HCT116 (cell line): ENCODE measurements around the gene P2RX6. TPM values are rescaled to one million over a fixed set of nuclear protein-coding genes. Genes with fewer than 3 reads are reported as not detected.
A peak's percentile ranks its signal among the peaks of the same experiment; 100 is the strongest.
"Not testable (repeated sequence)": the region's sequence is repeated elsewhere in the genome, so short reads cannot be mapped to it uniquely, and the experiment has no call there.

Experiments
- ATAC-seq: fragments of 200-7000 bp; cut with Tn5 transposase; 2 replicates; pipeline ENCODE4 v1.9.1; 2020; ENCODE audit warnings: mild to moderate bottlenecking, moderate library complexity
- BruUV-seq: library from RNA; stranded (reverse); fragments of 400-500 nt; replicated peaks from 2 replicates; lab custom pipeline; 2021; lab: Mats Ljungman, UMichigan
- CTCF ChIA-PET: fragments of 300-600 bp; sonication (Branson Sonifier 250); formaldehyde crosslinking; loops from one replicate; lab custom pipeline; 2021; ENCODE audit warnings: antibody characterized with exemption; lab: Charles Lee
- POLR2A ChIA-PET: fragments of 300-600, 350-600 bp; sonication (Branson Sonifier 250); formaldehyde crosslinking; loops from one replicate; lab custom pipeline; 2021; ENCODE audit warnings: antibody characterized with exemption; lab: Charles Lee
- RAD21 ChIA-PET, 2 experiments: fragments of 300-600 bp; sonication (Branson Sonifier 250); formaldehyde crosslinking; loops; one replicate each; lab custom pipeline; 2023; ENCODE audit warnings: low total read pairs in 2 of 2; ENCODE audit not compliant: uncharacterized antibody in 2 of 2, unreplicated experiment in 2 of 2, low non-redundant PET in 1 of 2; lab: Charles Lee
- DNase-seq: peaks from one replicate; pipeline ENCODE4 v3.0.0-alpha.2; 2010; ENCODE audit warnings: low read depth, low spot score
- H2AFZ ChIP-seq: fragments of 200-600 bp; shearing (Covaris generic), sonication (generic); 2 replicates; pipeline ENCODE4 v1.6.1; 2017; ENCODE audit warnings: low read depth, mixed run types, mixed read lengths, antibody characterized with exemption, low read length; ENCODE audit not compliant: poor library complexity, severe bottlenecking
- H3K27ac ChIP-seq: 2 replicates; pipeline ENCODE4 v1.5.1; 2012; ENCODE audit warnings: low read depth, low read length
- H3K27me3 ChIP-seq: fragments of 200-600 bp; sonication (generic); 2 replicates; pipeline ENCODE4 v1.6.1; 2016; ENCODE audit warnings: mixed run types, low read length, mixed read lengths; ENCODE audit not compliant: insufficient read depth
- H3K36me3 ChIP-seq, 2 experiments: fragments of 200-500 bp in 1 of 2; fragments of 200-600 bp in 1 of 2; sonication (Bioruptor generic) in 1 of 2; sonication (generic) in 1 of 2; 2 replicates each; pipeline versions ENCODE4 v1.5.1 to v1.6.1; 2014 to 2016; ENCODE audit warnings: low read length in 2 of 2, inconsistent platforms in 1 of 2, mixed read lengths in 1 of 2, mixed run types in 1 of 2; ENCODE audit not compliant: insufficient read depth in 2 of 2, control insufficient read depth in 1 of 2
- H3K4me1 ChIP-seq, 2 experiments: fragments of 200-600 bp in 1 of 2; sonication (generic) in 1 of 2; 2 replicates each; pipeline versions ENCODE4 v1.5.1 to v1.6.1; 2012 to 2017; ENCODE audit warnings: low read length in 2 of 2, inconsistent platforms in 1 of 2, mild to moderate bottlenecking in 1 of 2, mixed read lengths in 1 of 2, mixed run types in 1 of 2, moderate library complexity in 1 of 2; ENCODE audit not compliant: insufficient read depth in 2 of 2, control insufficient read depth in 1 of 2
- H3K4me2 ChIP-seq: fragments of 200-600 bp; sonication (generic); 2 replicates; pipeline ENCODE4 v1.6.1; 2017; ENCODE audit warnings: mixed run types, low read length, mixed read lengths
- H3K4me3 ChIP-seq, 2 experiments: fragments of 200-600 bp in 1 of 2; sonication (generic) in 1 of 2; replicated peaks in 1 of 2; 2 replicates each; pipeline ENCODE4 v1.5.1; 2011 to 2016; ENCODE audit warnings: low read length in 2 of 2, control low read depth in 1 of 2, low read depth in 1 of 2, mild to moderate bottlenecking in 1 of 2, mixed read lengths in 1 of 2, mixed run types in 1 of 2
- H3K79me2 ChIP-seq: fragments of 200-600 bp; sonication (generic); 2 replicates; pipeline ENCODE4 v1.6.1; 2017; ENCODE audit warnings: mild to moderate bottlenecking, mixed run types, low read length, moderate library complexity, mixed read lengths; ENCODE audit not compliant: insufficient read depth
- H3K9ac ChIP-seq: fragments of 200-600 bp; sonication (generic); 2 replicates; pipeline ENCODE4 v1.6.1; 2016; ENCODE audit warnings: low read length, mixed read lengths
- H3K9me2 ChIP-seq: fragments of 200-600 bp; sonication (generic), shearing (Covaris generic); 2 replicates; pipeline ENCODE4 v1.6.1; 2017; ENCODE audit warnings: mixed run types, mild to moderate bottlenecking, moderate library complexity; ENCODE audit not compliant: insufficient read depth
- H3K9me3 ChIP-seq, 2 experiments: fragments of 200-500 bp in 1 of 2; fragments of 200-600 bp in 1 of 2; sonication (Bioruptor generic) in 1 of 2; sonication (generic) in 1 of 2; 2 replicates each; pipeline ENCODE4 v1.6.1; 2014 to 2017; ENCODE audit warnings: low read length in 2 of 2, mixed read lengths in 2 of 2, inconsistent platforms in 1 of 2, low read depth in 1 of 2, mild to moderate bottlenecking in 1 of 2, mixed run types in 1 of 2, moderate library complexity in 1 of 2; ENCODE audit not compliant: control insufficient read depth in 1 of 2, insufficient read depth in 1 of 2
- H4K20me1 ChIP-seq: fragments of 200-600 bp; sonication (generic), shearing (Covaris generic); 2 replicates; pipeline ENCODE4 v1.6.1; 2017; ENCODE audit warnings: mixed run types, mild to moderate bottlenecking, moderate library complexity; ENCODE audit not compliant: insufficient read depth
- CBX3 ChIP-seq: IDR thresholded peaks from 2 replicates; pipeline ENCODE4 v1.6.1; 2012; ENCODE audit warnings: low read depth
- CEBPB ChIP-seq: IDR thresholded peaks from 2 replicates; pipeline ENCODE4 v1.6.1; 2012; ENCODE audit warnings: low read depth
- EGR1 ChIP-seq: IDR thresholded peaks from 2 replicates; pipeline ENCODE4 v1.6.1; 2012; ENCODE audit warnings: low read depth
- ELF1 ChIP-seq: IDR thresholded peaks from 2 replicates; pipeline ENCODE4 v1.6.1; 2012; ENCODE audit warnings: low read depth, borderline replicate concordance
- EZH2 ChIP-seq: fragments of 200-600 bp; sonication (generic); IDR thresholded peaks from 2 replicates; pipeline ENCODE4 v1.6.1; 2017; ENCODE audit warnings: antibody characterized with exemption, mixed run types
- EZH2phosphoT487 ChIP-seq: fragments of 200-600 bp; IDR thresholded peaks from 2 replicates; pipeline ENCODE4 v1.6.1; 2018; ENCODE audit warnings: antibody characterized with exemption, borderline replicate concordance
- FOSL1 ChIP-seq: IDR thresholded peaks from 2 replicates; pipeline ENCODE4 v1.6.1; 2012; ENCODE audit warnings: low read depth
- JUND ChIP-seq: IDR thresholded peaks from 2 replicates; pipeline ENCODE4 v1.6.1; 2012
- MAX ChIP-seq: IDR thresholded peaks from 2 replicates; pipeline ENCODE4 v1.6.1; 2012
- RAD21 ChIP-seq: IDR thresholded peaks from 2 replicates; pipeline ENCODE4 v1.6.1; 2012; ENCODE audit warnings: low read depth, mild to moderate bottlenecking
- SIN3A ChIP-seq: IDR thresholded peaks from 2 replicates; pipeline ENCODE4 v1.6.1; 2012; ENCODE audit warnings: low read depth
- TCF7L2 ChIP-seq: IDR thresholded peaks from 2 replicates; pipeline ENCODE4 v1.7.0; 2011; ENCODE audit warnings: borderline replicate concordance, inconsistent platforms; ENCODE audit not compliant: insufficient read depth, insufficient read length; ENCODE audit errors: extremely low read depth
- ZFX ChIP-seq: fragments of 450-650 bp; IDR thresholded peaks from 2 replicates; pipeline ENCODE4 v1.6.1; 2017
- intact Hi-C: fragments of 100-400 bp; cut with micrococcal nuclease; formaldehyde crosslinking; loops from 2 replicates; pipeline ENCODE4 v1.10.0; 2022
- total RNA-seq: library from RNA; stranded (reverse); gene quantifications from one replicate; pipeline ENCODE4 v1.2.1, GENCODE V29; 2021; ENCODE audit not compliant: unreplicated experiment
- TF ChIP-seq, protein P1 (sequence below), 3 experiments: fragments of 200-600 bp in 1 of 3; sonication (generic) in 1 of 3; IDR thresholded peaks in 2 of 3; conservative IDR thresholded peaks in 1 of 3; 2 replicates each; pipeline ENCODE4 v1.5.1; 2012 to 2017; ENCODE audit warnings: low read depth in 2 of 3, low read length in 2 of 3, antibody characterized with exemption in 1 of 3, borderline replicate concordance in 1 of 3, control low read depth in 1 of 3, mild to moderate bottlenecking in 1 of 3, mixed read lengths in 1 of 3, mixed run types in 1 of 3, moderate library complexity in 1 of 3; ENCODE audit not compliant: insufficient read depth in 1 of 3
- TF ChIP-seq, protein P2 (sequence below): IDR thresholded peaks from 2 replicates; pipeline ENCODE4 v1.6.1; 2011; ENCODE audit warnings: mild to moderate bottlenecking, low read length, moderate library complexity; ENCODE audit not compliant: insufficient replicate concordance; ENCODE audit errors: extremely low read depth

Gene P2RX6
- total RNA-seq, 1 experiment from 2014 or later = 0.20 TPM

- H3K9ac ChIP-seq = no peak overlapping the region
- H3K9me2 ChIP-seq = no peaks in the 10 kb centered on the region
- RAD21 ChIA-PET = no interaction called here
- H3K4me2 ChIP-seq = peak overlapping the region; percentile 86
- H3K4me1 ChIP-seq = peaks cover 17 to 28% of the 10 kb centered on the region in 2 experiments
- peaks cover 38% of the 10 kb centered on the region for H3K79me2 ChIP-seq
- no peak overlapping the region for H2AFZ ChIP-seq
- POLR2A ChIA-PET = interaction anchor here (0.7 kb wide), 1 partner anchor 47 kb away, joined by 3 read pairs; no protein-coding TSS in a partner anchor
- ATAC-seq (no peak), DNase-seq (no peak)
- no peak overlapping the region for H3K4me3 ChIP-seq
- no TSS peak for BruUV-seq
- no peaks in the 10 kb centered on the region for H4K20me1 ChIP-seq
- intact Hi-C loops = loop anchor here (2.0 kb wide), 1 partner anchor 21 kb away; the partner anchor contains the start of gene LZTR1
- no peaks in the 10 kb centered on the region for H3K9me3 ChIP-seq
- H3K27me3 ChIP-seq = no peaks in the 10 kb centered on the region
- H3K36me3 ChIP-seq = peaks cover 3 to 11% of the 10 kb centered on the region in 2 experiments; a peak in 3 of 4 replicates
- CTCF ChIA-PET = no interaction called here
- peak overlapping the region; percentile 97; the same call in 1 of the 2 replicates for H3K27ac ChIP-seq
- TF ChIP-seq, protein P1, sequence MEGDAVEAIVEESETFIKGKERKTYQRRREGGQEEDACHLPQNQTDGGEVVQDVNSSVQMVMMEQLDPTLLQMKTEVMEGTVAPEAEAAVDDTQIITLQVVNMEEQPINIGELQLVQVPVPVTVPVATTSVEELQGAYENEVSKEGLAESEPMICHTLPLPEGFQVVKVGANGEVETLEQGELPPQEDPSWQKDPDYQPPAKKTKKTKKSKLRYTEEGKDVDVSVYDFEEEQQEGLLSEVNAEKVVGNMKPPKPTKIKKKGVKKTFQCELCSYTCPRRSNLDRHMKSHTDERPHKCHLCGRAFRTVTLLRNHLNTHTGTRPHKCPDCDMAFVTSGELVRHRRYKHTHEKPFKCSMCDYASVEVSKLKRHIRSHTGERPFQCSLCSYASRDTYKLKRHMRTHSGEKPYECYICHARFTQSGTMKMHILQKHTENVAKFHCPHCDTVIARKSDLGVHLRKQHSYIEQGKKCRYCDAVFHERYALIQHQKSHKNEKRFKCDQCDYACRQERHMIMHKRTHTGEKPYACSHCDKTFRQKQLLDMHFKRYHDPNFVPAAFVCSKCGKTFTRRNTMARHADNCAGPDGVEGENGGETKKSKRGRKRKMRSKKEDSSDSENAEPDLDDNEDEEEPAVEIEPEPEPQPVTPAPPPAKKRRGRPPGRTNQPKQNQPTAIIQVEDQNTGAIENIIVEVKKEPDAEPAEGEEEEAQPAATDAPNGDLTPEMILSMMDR (IDR thresholded peaks at IDR 0.05 in 2 of 3, conservative IDR thresholded peaks at IDR 0.05 in 1 of 3; ENCODE audit: borderline replicate concordance in 1 of 3, insufficient read depth in 1 of 3, low read depth in 2 of 3, low read length in 2 of 3) = no peak
- TF ChIP-seq TCF7L2 = no peak
- TF ChIP-seq FOSL1 = no peak
- no peak for TF ChIP-seq EGR1
- TF ChIP-seq MAX = no peak
- TF ChIP-seq RAD21 = no peak
- TF ChIP-seq, protein P2, sequence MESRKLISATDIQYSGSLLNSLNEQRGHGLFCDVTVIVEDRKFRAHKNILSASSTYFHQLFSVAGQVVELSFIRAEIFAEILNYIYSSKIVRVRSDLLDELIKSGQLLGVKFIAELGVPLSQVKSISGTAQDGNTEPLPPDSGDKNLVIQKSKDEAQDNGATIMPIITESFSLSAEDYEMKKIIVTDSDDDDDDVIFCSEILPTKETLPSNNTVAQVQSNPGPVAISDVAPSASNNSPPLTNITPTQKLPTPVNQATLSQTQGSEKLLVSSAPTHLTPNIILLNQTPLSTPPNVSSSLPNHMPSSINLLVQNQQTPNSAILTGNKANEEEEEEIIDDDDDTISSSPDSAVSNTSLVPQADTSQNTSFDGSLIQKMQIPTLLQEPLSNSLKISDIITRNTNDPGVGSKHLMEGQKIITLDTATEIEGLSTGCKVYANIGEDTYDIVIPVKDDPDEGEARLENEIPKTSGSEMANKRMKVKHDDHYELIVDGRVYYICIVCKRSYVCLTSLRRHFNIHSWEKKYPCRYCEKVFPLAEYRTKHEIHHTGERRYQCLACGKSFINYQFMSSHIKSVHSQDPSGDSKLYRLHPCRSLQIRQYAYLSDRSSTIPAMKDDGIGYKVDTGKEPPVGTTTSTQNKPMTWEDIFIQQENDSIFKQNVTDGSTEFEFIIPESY = no peak
- TF ChIP-seq ZFX = no peak
- TF ChIP-seq CBX3 = no peak
- no peak for TF ChIP-seq JUND
- TF ChIP-seq SIN3A = no peak
- no peak for TF ChIP-seq ELF1
- TF ChIP-seq CEBPB = no peak
- no peak for TF ChIP-seq EZH2phosphoT487
- TF ChIP-seq EZH2 = no peak
Measured at GRCh38 chr22:21003782-21004181, 11.2 kb upstream of the P2RX6 start.

DNA sequence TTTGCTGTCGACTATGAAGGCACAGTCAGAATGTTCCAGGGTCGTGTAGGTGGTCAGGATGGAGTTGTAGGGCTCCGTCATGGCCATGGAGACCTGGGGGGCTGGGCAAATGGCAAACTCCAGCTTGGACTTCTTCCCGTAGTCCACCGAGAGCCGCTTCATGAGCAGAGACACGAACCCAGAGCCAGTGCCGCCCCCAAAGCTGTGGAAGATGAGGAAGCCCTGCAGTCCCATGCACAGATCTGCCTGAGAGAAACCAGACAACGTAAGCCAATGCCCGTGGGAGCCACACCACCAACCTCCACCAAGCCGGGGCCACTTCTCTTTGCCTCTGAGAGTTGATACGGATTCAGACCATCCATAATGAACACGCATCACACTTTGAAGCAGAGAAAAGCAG is 5.8 kb upstream of the P2RX6 start:
- RAD21 ChIA-PET, H3K27me3 ChIP-seq, H3K9me2 ChIP-seq, CTCF ChIA-PET, H3K27ac ChIP-seq, intact Hi-C loops, ATAC-seq, POLR2A ChIA-PET, BruUV-seq, H3K4me1 ChIP-seq, H2AFZ ChIP-seq, H3K4me3 ChIP-seq, H4K20me1 ChIP-seq, DNase-seq, H3K36me3 ChIP-seq, H3K9ac ChIP-seq, H3K9me3 ChIP-seq, H3K4me2 ChIP-seq, H3K79me2 ChIP-seq: not testable (repeated sequence)
